Transverse colon (tissue), 4 donors: ENCODE data around the gene FCER2. TPM values are rescaled to one million over a fixed set of nuclear protein-coding genes. Genes with fewer than 3 reads are reported as not detected.

Experiments
- DNase-seq: peaks from one replicate; pipeline ENCODE4 v3.0.0-alpha.2; 2019
- H3K27ac ChIP-seq, 4 donors: fragments of 200-600 bp; sonication (generic); 2 replicates each; pipeline ENCODE4 v1.5.1; 2016 to 2018; ENCODE audit warnings: inconsistent platforms in 4 of 4
- H3K27me3 ChIP-seq: fragments of 200-600 bp; sonication (generic); 2 replicates; pipeline ENCODE4 v1.5.1; 2017; ENCODE audit warnings: inconsistent platforms
- H3K36me3 ChIP-seq, 4 donors: fragments of 200-600 bp; sonication (generic); 2 replicates each; pipeline ENCODE4 v1.5.1; 2017 to 2019; ENCODE audit warnings: inconsistent platforms in 4 of 4
- H3K4me1 ChIP-seq, 4 donors: fragments of 200-600 bp; sonication (generic); 2 replicates each; pipeline ENCODE4 v1.5.1; 2017 to 2020; ENCODE audit warnings: inconsistent platforms in 4 of 4
- H3K4me3 ChIP-seq, 4 donors: fragments of 200-600 bp; sonication (generic); 1 replicate in 1 of 4; 2 replicates in 3 of 4; pipeline versions ENCODE4 v1.5.1 to v1.6.1; 2017 to 2019; ENCODE audit warnings: inconsistent platforms in 4 of 4
- H3K9me3 ChIP-seq, 2 donors: fragments of 200-600 bp; sonication (generic); 2 replicates each; pipeline ENCODE4 v1.5.1; 2017 to 2019; ENCODE audit warnings: inconsistent platforms in 2 of 2
- EP300 ChIP-seq: sonication (generic); formaldehyde crosslinking; IDR thresholded peaks from one replicate; pipeline ENCODE4 v1.6.1; 2017; ENCODE audit warnings: antibody characterized with exemption, low read depth
- POLR2A ChIP-seq: fragments of 450-650 bp; IDR thresholded peaks from one replicate; pipeline ENCODE4 v1.6.1; 2016; ENCODE audit warnings: antibody characterized with exemption, mild to moderate bottlenecking, moderate library complexity
- POLR2AphosphoS5 ChIP-seq, 3 donors: sonication (generic); formaldehyde crosslinking; IDR thresholded peaks; one replicate each; pipeline ENCODE4 v1.6.1; 2016; ENCODE audit warnings: antibody characterized with exemption in 3 of 3
- WGBS, 2 donors: methylation state at CpG; one replicate each; pipeline ENCODE4 v1.1.5; 2018; ENCODE audit warnings: low coverage in 1 of 2; 5-methylcytosine and 5-hydroxymethylcytosine counted together
- in situ Hi-C, 4 donors: fragments of 200-750 bp; cut with MboI; loops; one replicate each; pipeline versions ENCODE4 v1.15.0 to v1.15.1; 2017; ENCODE audit warnings: low sequenced_read_pairs in 3 of 4, low pct_ligation_motif_present in 1 of 4, low pct_unique_long_range_greater_than_20kb in 1 of 4
- intact Hi-C: fragments of 100-400 bp; cut with DNase I; formaldehyde crosslinking; loops from one replicate; pipeline ENCODE4 v1.15.1; 2023; ENCODE audit warnings: low total_unique reads
- total RNA-seq, 4 donors: library from RNA; depleted of rRNA; stranded (reverse); fragments of >200 nt; gene quantifications; one replicate each; pipeline ENCODE4 v1.1.0, GENCODE V29; 2016
- TF ChIP-seq, protein P1 (sequence below), 5 experiments: fragments of 200-600 bp in 3 of 5; fragments of 450-650 bp in 2 of 5; sonication (generic) in 3 of 5; IDR thresholded peaks; 1 replicate in 2 of 5; 2 replicates in 3 of 5; pipeline ENCODE4 v1.5.1; 2016 to 2017; ENCODE audit warnings: antibody characterized with exemption in 5 of 5, inconsistent platforms in 3 of 5, mild to moderate bottlenecking in 2 of 5, moderate library complexity in 1 of 5

FCER2 gene
- total RNA-seq, 4 donors from 2014 or later = 0.27 to 10.1 (median 4.3) TPM; not detected in 1

DNA sequence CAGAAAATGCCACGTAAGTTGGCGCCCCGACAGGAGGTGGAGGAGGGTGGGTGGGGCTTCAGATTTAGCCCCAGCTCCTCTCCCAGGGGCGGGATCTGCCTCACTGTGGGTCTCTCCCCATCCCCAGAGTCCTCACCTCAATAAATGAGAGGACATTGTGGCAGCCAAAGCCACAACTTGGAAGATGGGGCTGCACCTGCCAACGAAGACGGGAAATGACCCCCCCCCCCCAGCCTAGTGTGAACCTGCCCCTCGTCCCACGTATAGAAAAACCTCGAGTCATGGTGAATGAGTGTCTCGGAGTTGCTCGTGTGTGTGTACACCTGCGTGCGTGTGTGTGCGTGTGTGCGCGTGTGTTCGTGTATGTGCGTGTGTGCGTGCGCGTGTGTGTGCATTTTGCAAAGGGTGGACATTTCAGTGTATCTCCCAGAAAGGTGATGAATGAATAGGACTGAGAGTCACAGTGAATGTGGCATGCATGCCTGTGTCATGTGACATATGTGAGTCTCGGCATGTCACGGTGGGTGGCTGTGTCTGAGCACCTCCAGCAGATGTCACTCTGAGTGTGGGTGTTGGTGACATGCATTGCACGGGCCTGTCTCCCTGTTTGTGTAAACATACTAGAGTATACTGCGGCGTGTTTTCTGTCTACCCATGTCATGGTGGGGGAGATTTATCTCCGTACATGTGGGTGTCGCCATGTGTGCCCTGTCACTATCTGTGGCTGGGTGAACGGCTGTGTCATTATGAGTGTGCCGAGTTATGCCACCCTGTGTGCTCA, 22.8 kb downstream of the FCER2 start:
- in situ Hi-C loops (no loop called here), intact Hi-C loops (loop anchor here (1.0 kb wide), 1 partner anchor 28 kb away; no protein-coding TSS in a partner anchor)
- TF ChIP-seq POLR2AphosphoS5 (IDR thresholded peaks at IDR 0.05) (no peak), POLR2A (no peak), EP300 (no peak)
- TF ChIP-seq, protein P1, sequence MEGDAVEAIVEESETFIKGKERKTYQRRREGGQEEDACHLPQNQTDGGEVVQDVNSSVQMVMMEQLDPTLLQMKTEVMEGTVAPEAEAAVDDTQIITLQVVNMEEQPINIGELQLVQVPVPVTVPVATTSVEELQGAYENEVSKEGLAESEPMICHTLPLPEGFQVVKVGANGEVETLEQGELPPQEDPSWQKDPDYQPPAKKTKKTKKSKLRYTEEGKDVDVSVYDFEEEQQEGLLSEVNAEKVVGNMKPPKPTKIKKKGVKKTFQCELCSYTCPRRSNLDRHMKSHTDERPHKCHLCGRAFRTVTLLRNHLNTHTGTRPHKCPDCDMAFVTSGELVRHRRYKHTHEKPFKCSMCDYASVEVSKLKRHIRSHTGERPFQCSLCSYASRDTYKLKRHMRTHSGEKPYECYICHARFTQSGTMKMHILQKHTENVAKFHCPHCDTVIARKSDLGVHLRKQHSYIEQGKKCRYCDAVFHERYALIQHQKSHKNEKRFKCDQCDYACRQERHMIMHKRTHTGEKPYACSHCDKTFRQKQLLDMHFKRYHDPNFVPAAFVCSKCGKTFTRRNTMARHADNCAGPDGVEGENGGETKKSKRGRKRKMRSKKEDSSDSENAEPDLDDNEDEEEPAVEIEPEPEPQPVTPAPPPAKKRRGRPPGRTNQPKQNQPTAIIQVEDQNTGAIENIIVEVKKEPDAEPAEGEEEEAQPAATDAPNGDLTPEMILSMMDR (IDR thresholded peaks at IDR 0.05) = no peak
- 33% methylated on average over 30 of the region's 30 CpGs; no CpG with 5 or more reads in 1 of the 2 donors for WGBS, 2 donors
- H3K36me3 ChIP-seq = no peaks in the 10 kb centered on the region
- H3K27ac ChIP-seq = no peak overlapping the region
- peaks cover 32% of the 10 kb centered on the region for H3K27me3 ChIP-seq
- no peaks in the 10 kb centered on the region for H3K9me3 ChIP-seq
- H3K4me3 ChIP-seq = no peak overlapping the region
- peak; percentile 43 for DNase-seq
- peaks cover 0 to 14% (median 10%) of the 10 kb centered on the region in 4 donors for H3K4me1 ChIP-seq

DNA sequence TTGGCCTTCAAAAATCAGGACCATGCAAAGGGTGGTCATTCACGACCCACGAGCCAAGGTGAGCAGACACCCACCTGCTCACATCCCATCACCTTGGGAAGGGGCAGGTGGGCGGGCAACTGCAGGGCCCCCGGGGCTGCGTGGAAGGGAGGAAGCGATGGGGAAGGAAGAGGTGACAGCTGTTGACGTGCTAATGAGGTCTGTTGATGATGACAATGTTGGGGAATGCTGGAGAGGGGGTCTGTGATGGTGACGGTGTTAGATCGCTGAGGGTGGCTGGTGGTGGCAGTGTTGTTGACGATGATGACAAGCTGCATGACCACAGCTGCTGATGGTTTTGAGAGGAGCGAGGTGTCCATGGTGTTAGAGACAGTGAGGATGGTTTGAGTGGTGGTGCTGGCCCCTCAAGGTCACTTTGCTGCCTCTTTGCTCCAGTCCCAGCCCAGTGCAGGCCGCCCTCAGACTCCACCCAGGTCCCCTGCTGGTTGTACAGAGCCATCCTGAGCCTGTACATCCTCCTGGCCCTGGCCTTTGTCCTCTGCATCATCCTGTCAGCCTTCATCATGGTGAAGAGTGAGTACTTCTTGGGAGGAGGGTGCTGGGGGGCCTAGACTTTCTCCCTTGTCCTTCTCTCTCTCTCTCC, 24.1 kb downstream of the FCER2 start:
- Histone ChIP-seq H3K4me1 (peaks cover 0 to 14% (median 11%) of the 10 kb centered on the region in 4 donors), H3K27me3 (peaks cover 32% of the 10 kb centered on the region), H3K9me3 (no peaks in the 10 kb centered on the region), H3K4me3 (no peak overlapping the region), H3K27ac (no peak overlapping the region), H3K36me3 (no peaks in the 10 kb centered on the region)
- WGBS, 2 donors = 34 to 62% methylated on average over 6 to 12 of the region's 12 CpGs
- TF ChIP-seq POLR2AphosphoS5 (IDR thresholded peaks at IDR 0.05) (no peak), POLR2A (no peak), EP300 (no peak)
- TF ChIP-seq, protein P1 (IDR thresholded peaks at IDR 0.05) = no peak
- no peak for DNase-seq
- intact Hi-C loops = no loop called here
- in situ Hi-C loops = no loop called here

DNA sequence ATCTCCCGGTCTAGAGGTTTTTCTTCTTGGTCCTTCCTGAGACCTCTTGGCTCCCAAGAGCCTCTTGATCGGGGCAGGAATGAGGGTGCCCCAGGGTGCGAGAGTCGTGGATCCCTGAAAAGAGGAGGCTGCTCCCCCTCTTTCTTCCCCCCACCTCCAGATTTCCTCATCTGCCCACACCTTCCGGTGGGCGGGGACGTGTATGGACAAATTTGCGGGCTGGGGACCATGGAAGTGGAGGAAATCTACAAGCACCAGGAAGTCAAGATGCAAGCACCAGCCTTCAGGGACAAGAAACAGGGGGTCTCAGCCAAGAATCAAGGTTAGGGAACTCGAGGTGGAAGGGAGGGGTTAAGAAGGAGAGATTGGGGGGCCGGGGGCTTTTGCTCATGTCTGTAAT, 25.1 kb downstream of the FCER2 start, which contains the start of gene MCEMP1:
Gene MCEMP1, plus strand, starts transcription at position 237 of the 400 bp plus-strand sequence. Its CDS starts 31 bp downstream, at position 268.
- in situ Hi-C loops (no loop called here), intact Hi-C loops (no loop called here)
- H3K4me1 ChIP-seq = peaks cover 0 to 9% (median 6%) of the 10 kb centered on the region in 4 donors
- H3K36me3 ChIP-seq = no peaks in the 10 kb centered on the region
- TF ChIP-seq POLR2A = no peak
- no peak for TF ChIP-seq POLR2AphosphoS5 (IDR thresholded peaks at IDR 0.05)
- TF ChIP-seq, protein P1 (IDR thresholded peaks at IDR 0.05) = no peak
- no peak for TF ChIP-seq EP300
- peaks cover 32% of the 10 kb centered on the region for H3K27me3 ChIP-seq
- no peak within 1 kb of the TSS for H3K4me3 ChIP-seq
- H3K9me3 ChIP-seq = no peaks in the 10 kb centered on the region
- WGBS, 2 donors = 33 to 37% methylated on average over 2 to 10 of the region's 10 CpGs
- DNase-seq = no peak
- H3K27ac ChIP-seq = no peak within 1 kb of the TSS

DNA sequence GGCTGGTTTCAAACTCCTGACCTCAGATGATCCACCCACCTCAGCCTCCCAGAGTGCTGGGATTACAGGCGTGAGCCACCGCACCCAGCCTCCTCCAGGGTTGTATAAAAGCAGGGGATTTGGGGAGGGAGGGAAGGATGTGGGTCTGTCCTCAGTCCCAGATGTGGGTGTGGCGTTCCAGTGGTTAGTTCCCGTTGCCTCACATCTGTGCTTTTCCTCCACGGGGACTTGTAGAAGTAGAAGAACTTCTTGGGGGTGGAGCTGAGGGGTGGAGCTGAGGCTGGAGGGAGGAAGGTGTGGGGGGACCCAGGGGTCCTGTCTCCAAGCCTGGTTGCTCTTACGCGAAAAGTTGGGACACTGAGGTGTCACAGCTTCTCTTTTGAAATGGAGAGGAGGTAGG, 25.6 kb downstream of the FCER2 start:
- H3K27ac ChIP-seq = no peak overlapping the region
- intact Hi-C loops (no loop called here), in situ Hi-C loops (no loop called here)
- no peaks in the 10 kb centered on the region for H3K9me3 ChIP-seq
- DNase-seq = no peak
- no peaks in the 10 kb centered on the region for H3K36me3 ChIP-seq
- H3K27me3 ChIP-seq = peaks cover 32% of the 10 kb centered on the region
- peaks cover 0 to 7% (median 2%) of the 10 kb centered on the region in 4 donors for H3K4me1 ChIP-seq
- TF ChIP-seq POLR2A (no peak), POLR2AphosphoS5 (IDR thresholded peaks at IDR 0.05) (no peak), EP300 (no peak)
- TF ChIP-seq, protein P1 (IDR thresholded peaks at IDR 0.05) = no peak
- 30 to 40% methylated on average over 1 to 7 of the region's 7 CpGs for WGBS, 2 donors
- no peak overlapping the region for H3K4me3 ChIP-seq
